ENCODE results near the gene DNAJB12. TPM values are rescaled to one million over a fixed set of nuclear protein-coding genes. Genes with fewer than 3 reads are reported as not detected.

The DNAJB12 gene
- total RNA-seq, 1 experiment from 2014 or later, result 27.6 TPM

GRCh38 chr10:72337722-72338121 lies 17.0 kb downstream of the DNAJB12 start:
- Mint-ChIP-seq H3K9me3 (no peaks in the 10 kb centered on the region), H3K36me3 (ENCODE audit: insufficient read depth in 1 of 3, low read depth in 3 of 3) (peaks cover 8 to 71% (median 18%) of the 10 kb centered on the region in 3 experiments), H3K4me1 (peaks cover 15 to 21% of the 10 kb centered on the region in 2 experiments), H3K27me3 (ENCODE audit: low read depth) (no peaks in the 10 kb centered on the region), H3K27ac (no peak overlapping the region), H3K4me3 (no peak overlapping the region)
- Histone ChIP-seq H2BK5ac (ENCODE audit: insufficient read length, low read length) (no peak overlapping the region), H4K8ac (replicated peaks; ENCODE audit: insufficient read length, low read depth, low read length) (no peak overlapping the region), H3K27me3 (ENCODE audit: insufficient read depth, low read length) (no peaks in the 10 kb centered on the region), H3K23me2 (ENCODE audit: insufficient read length, low read depth, low read length, poor library complexity, severe bottlenecking) (no peaks in the 10 kb centered on the region), H3K9ac (ENCODE audit: extremely low read depth, insufficient read length, low read length) (no peak overlapping the region), H3K9me3 (ENCODE audit: control insufficient read depth, low read depth, low read length) (no peaks in the 10 kb centered on the region), H2BK20ac (ENCODE audit: low read depth, low read length, poor library complexity, severe bottlenecking) (no peak overlapping the region), H3K23ac (ENCODE audit: insufficient read length, low read depth, low read length) (no peak overlapping the region), H3K18ac (ENCODE audit: insufficient read length, low read depth, low read length) (no peak overlapping the region), H2AK5ac (ENCODE audit: insufficient read length, low read length) (no peak overlapping the region), H2BK120ac (ENCODE audit: low read depth, low read length, poor library complexity, severe bottlenecking) (no peak overlapping the region), H2BK15ac (ENCODE audit: low read depth, low read length) (no peak overlapping the region), H3K79me2 (ENCODE audit: insufficient read depth, low read length) (no peaks in the 10 kb centered on the region), H3K4me2 (ENCODE audit: insufficient read depth, insufficient read length, low read length) (no peak overlapping the region), H3K79me1 (ENCODE audit: insufficient read depth, low read depth, low read length, poor library complexity, severe bottlenecking) (no peaks in the 10 kb centered on the region), H4K20me1 (ENCODE audit: control insufficient read depth, insufficient read depth, insufficient read length) (no peaks in the 10 kb centered on the region), H3K4ac (ENCODE audit: low read depth, low read length) (no peak overlapping the region), H3T11ph (ENCODE audit: low read length) (no peak overlapping the region), H3K27ac (ENCODE audit: insufficient read length, low read depth, low read length) (no peak overlapping the region), H2BK12ac (ENCODE audit: insufficient read length, low read depth, low read length) (no peak overlapping the region), H2AFZ (ENCODE audit: low read length) (no peak overlapping the region), H4K5ac (ENCODE audit: insufficient read length, low read depth, low read length) (no peak overlapping the region), H4K91ac (ENCODE audit: insufficient read length, low read depth, low read length) (no peak overlapping the region), H3K4me1 (ENCODE audit: insufficient read depth, low read length) (no peaks in the 10 kb centered on the region; the same call in 1 of the 2 replicates), H3K14ac (ENCODE audit: insufficient read depth, low read length) (no peak overlapping the region), H3K56ac (ENCODE audit: insufficient read length, low read depth, low read length) (no peak overlapping the region)
- TF ChIP-seq, protein P1, sequence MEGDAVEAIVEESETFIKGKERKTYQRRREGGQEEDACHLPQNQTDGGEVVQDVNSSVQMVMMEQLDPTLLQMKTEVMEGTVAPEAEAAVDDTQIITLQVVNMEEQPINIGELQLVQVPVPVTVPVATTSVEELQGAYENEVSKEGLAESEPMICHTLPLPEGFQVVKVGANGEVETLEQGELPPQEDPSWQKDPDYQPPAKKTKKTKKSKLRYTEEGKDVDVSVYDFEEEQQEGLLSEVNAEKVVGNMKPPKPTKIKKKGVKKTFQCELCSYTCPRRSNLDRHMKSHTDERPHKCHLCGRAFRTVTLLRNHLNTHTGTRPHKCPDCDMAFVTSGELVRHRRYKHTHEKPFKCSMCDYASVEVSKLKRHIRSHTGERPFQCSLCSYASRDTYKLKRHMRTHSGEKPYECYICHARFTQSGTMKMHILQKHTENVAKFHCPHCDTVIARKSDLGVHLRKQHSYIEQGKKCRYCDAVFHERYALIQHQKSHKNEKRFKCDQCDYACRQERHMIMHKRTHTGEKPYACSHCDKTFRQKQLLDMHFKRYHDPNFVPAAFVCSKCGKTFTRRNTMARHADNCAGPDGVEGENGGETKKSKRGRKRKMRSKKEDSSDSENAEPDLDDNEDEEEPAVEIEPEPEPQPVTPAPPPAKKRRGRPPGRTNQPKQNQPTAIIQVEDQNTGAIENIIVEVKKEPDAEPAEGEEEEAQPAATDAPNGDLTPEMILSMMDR (conservative IDR thresholded peaks at IDR 0.05), result no peak
- DNase-seq, result no peak
- WGBS (ENCODE audit: extremely low coverage, insufficient read length, low lambda C conversion rate), result no CpG with 5 or more reads among the region's 9 CpGs
